Activated CD4-positive, alpha-beta T cell treated with anti-CD3 and anti-CD28 coated beads for 36 hours (primary cell): ENCODE measurements around the gene PHLDA2. TPM values are rescaled to one million over a fixed set of nuclear protein-coding genes. Genes with fewer than 3 reads are reported as not detected.
"Not testable (repeated sequence)": the region's sequence is repeated elsewhere in the genome, so short reads cannot be mapped to it uniquely, and the experiment has no call there.

Experiments
- ATAC-seq: fragments of 200-7000 bp; cut with Tn5 transposase; one replicate; pipeline ENCODE4 v1.10.0; 2021; ENCODE audit warnings: mild to moderate bottlenecking, moderate library complexity
- CTCF ChIA-PET: fragments of 350-600 bp; sonication (Branson Sonifier 250); formaldehyde crosslinking; loops from one replicate; lab custom pipeline; 2021; ENCODE audit warnings: antibody characterized with exemption; lab: Charles Lee
- POLR2A ChIA-PET: fragments of 350-600 bp; sonication (Branson Sonifier 250); formaldehyde crosslinking; loops from one replicate; lab custom pipeline; 2021; ENCODE audit warnings: antibody characterized with exemption, inconsistent platforms; lab: Charles Lee
- DNase-seq: peaks from one replicate; pipeline ENCODE4 v3.0.0-alpha.2; 2020
- H3K27ac Mint-ChIP-seq: one replicate; pipeline ENCODE4 v1.8.0; 2021; ENCODE audit warnings: mixed read lengths
- H3K27me3 Mint-ChIP-seq: one replicate; pipeline ENCODE4 v1.8.0; 2021; ENCODE audit warnings: mixed read lengths
- H3K36me3 Mint-ChIP-seq: one replicate; pipeline ENCODE4 v1.8.0; 2021; ENCODE audit warnings: low read depth, mixed read lengths
- H3K4me1 Mint-ChIP-seq: one replicate; pipeline ENCODE4 v1.8.0; 2021; ENCODE audit warnings: mixed read lengths
- H3K4me3 Mint-ChIP-seq: one replicate; pipeline ENCODE4 v1.8.0; 2021; ENCODE audit warnings: mild to moderate bottlenecking, moderate library complexity, mixed read lengths
- H3K9me3 Mint-ChIP-seq: one replicate; pipeline ENCODE4 v1.8.0; 2021; ENCODE audit warnings: low read depth, mixed read lengths
- intact Hi-C, 2 experiments: fragments of 100-400 bp; cut with DNase I in 1 of 2; cut with micrococcal nuclease in 1 of 2; formaldehyde crosslinking; loops; one replicate each; pipeline versions ENCODE4 v1.14.2 to v1.15.1; 2022 to 2024; cut with DNase I, micrococcal nuclease
- total RNA-seq, 2 experiments: library from RNA; stranded (reverse); gene quantifications; one replicate each; pipeline ENCODE4 v1.2.3, GENCODE V29; 2021

The PHLDA2 gene
- total RNA-seq, 2 experiments from 2014 or later = 3.1 to 3.7 TPM

DNA sequence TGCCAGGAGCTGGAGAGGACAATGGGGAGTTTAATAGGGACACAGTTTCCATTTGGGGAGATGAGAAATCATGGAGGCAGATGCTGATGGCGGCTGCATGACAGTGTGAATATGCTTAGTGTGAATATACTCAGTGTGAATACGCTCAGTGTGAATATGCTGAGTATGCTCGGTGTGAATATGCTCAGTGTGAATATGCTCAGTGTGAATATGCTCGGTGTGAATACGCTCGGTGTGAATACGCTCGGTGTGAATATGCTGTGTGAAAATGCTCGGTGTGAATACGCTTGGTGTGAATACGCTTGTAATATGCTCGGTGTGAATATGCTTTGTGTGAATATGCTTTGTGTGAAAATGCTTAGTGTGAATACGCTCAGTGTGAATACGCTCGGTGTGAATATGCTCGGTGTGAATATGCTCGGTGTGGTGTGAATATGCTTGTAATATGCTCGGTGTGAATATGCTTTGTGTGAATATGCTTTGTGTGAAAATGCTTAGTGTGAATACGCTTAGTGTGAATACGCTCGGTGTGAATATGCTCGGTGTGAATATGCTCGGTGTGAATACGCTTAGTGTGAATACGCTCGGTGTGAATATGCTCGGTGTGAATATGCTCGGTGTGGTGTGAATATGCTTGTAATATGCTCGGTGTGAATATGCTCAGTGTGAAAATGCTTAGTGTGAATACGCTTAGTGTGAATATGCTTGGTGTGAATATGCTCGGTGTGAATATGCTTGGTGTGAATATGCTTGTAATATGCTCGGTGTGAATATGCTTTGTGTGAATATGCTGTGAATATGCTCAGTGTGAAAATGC is 8.6 kb upstream of the PHLDA2 start:
- ATAC-seq, H3K27ac Mint-ChIP-seq, DNase-seq, POLR2A ChIA-PET, H3K27me3 Mint-ChIP-seq, intact Hi-C loops: not testable (repeated sequence)
- H3K4me3 Mint-ChIP-seq = peak overlapping the region; percentile 25
- H3K9me3 Mint-ChIP-seq = peaks cover 22% of the 10 kb centered on the region
- peaks cover 24% of the 10 kb centered on the region for H3K36me3 Mint-ChIP-seq
- H3K4me1 Mint-ChIP-seq = peaks cover 16% of the 10 kb centered on the region
- CTCF ChIA-PET = interaction anchor here (0.6 kb wide), 1 partner anchor 45 kb away, joined by 4 read pairs; no protein-coding TSS in a partner anchor

DNA sequence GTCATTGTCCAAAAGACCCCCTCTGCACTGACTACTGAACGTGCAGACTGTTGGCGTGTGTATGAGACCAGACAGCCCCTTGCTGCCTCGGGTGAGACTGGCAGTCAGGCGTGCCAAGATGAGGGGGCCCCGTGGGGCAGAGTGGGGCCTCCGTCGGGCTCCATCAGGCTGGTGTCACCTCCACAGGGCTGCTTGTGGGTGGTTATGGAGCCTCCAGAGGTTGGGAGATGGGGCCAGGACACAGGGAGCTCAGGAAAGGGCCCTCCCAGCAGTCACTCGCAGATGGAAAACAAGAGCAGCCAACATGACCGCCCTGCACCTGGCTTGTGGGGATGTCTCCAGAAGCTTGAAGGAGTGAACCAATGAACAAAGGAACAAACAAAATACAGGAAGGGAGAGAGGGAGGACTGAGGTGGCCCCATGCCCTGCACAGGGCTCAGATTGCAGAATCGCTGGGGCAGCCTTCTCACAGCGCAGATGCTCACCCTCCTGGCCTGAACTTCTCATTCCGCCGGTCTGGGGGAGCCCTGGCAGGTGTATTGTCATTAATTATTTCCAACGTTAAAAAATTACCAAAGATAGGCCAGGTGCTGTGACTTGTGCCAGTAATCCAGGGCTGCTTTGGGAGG is 5.5 kb upstream of the PHLDA2 start:
- H3K27ac Mint-ChIP-seq = no peak overlapping the region
- peaks cover 4% of the 10 kb centered on the region for H3K27me3 Mint-ChIP-seq
- POLR2A ChIA-PET = interaction anchor here (2.8 kb wide), 1 partner anchor 11 kb away, joined by 10 read pairs; no protein-coding TSS in a partner anchor
- H3K9me3 Mint-ChIP-seq = peaks cover 20% of the 10 kb centered on the region
- ATAC-seq (no peak), DNase-seq (peak; percentile 4)
- peaks cover 23% of the 10 kb centered on the region for H3K36me3 Mint-ChIP-seq
- H3K4me1 Mint-ChIP-seq = peaks cover 17% of the 10 kb centered on the region
- H3K4me3 Mint-ChIP-seq = no peak overlapping the region
- CTCF ChIA-PET = interaction anchor here (2.3 kb wide), 1 partner anchor 42 kb away, joined by 9 read pairs; no protein-coding TSS in a partner anchor
- intact Hi-C loops = loop anchor here in 1 of 2 experiments (5.0 kb wide), 1 partner anchor 42 kb away; no protein-coding TSS in a partner anchor

DNA sequence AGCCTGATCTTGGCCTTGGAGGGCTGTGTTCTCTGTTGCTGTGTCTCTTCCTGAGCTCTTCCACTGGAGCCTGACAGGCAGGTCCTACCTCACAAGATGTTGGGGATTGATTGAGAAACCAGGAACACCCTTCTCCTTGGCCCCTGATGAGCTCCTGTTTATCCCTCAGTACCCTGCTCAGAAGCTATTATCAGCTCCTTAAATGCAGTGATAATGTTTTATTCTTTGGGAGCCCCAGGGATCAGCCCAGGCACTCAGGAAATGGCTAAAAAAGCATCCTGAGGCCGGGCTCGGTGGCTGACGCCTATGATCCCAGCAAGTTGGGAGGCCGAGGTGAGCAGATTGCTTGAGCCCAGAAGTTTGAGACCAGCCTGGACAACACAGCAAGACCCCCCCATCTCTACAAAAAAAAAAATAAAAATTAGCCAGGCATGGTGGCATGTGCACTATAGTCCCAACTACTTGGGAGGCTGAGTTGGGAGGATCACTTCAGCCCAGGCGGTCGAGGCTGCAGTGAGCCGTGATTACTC is 4.9 kb upstream of the PHLDA2 start:
- intact Hi-C loops = loop anchor here in 1 of 2 experiments (5.0 kb wide), 1 partner anchor 42 kb away; no protein-coding TSS in a partner anchor
- peaks cover 18% of the 10 kb centered on the region for H3K9me3 Mint-ChIP-seq
- ChIA-PET POLR2A (interaction anchor here (0.6 to 2.8 kb wide), 4 partner anchors 11 to 56 kb away, joined by 3 to 10 read pairs (median 3); no protein-coding TSS in a partner anchor), CTCF (interaction anchor here (0.8 to 2.3 kb wide), 2 partner anchors 42 to 46 kb away, joined by 3 to 9 read pairs; no protein-coding TSS in a partner anchor)
- H3K4me3 Mint-ChIP-seq = no peak overlapping the region
- peaks cover 5% of the 10 kb centered on the region for H3K27me3 Mint-ChIP-seq
- H3K4me1 Mint-ChIP-seq = peaks cover 17% of the 10 kb centered on the region
- ATAC-seq (no peak), DNase-seq (no peak)
- peaks cover 20% of the 10 kb centered on the region for H3K36me3 Mint-ChIP-seq
- H3K27ac Mint-ChIP-seq = no peak overlapping the region

DNA sequence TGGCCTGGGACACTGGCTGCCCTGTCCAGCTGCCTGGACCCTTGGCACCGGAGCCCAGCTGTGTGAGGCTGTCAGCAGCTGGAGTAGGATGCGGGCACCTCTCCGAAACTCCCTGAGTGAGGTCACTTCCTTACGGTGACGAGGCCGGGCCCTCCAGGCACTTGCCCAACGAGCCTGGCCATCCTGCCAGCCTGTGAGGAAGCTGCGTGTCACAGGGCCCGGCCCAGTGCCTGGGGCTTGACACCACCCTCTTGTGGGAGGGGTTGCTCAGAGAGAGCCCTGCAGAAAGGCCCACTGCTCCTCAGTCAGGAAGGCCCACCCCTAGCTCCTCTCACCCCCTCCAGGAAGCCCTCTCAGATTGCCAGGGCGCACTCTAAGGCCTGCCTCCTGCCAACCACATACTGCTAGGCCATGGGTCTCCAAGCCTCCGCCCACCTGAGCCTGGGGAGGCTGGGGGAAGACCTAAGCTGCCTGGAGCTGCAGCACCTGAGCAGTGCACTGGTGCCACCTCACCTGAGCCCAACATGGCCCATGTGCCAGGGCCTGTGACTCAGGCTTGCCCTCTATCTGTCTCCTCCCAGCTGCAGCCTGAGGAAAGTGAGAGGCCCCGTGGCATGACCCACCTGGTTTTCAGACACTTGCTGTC is 4.3 kb upstream of the PHLDA2 start:
- intact Hi-C loops = loop anchor here (2.0 to 5.0 kb wide), 2 partner anchors 41 to 55 kb away; no protein-coding TSS in a partner anchor
- H3K27ac Mint-ChIP-seq = peak overlapping the region; percentile 31
- H3K36me3 Mint-ChIP-seq = peaks cover 15% of the 10 kb centered on the region
- peak; percentile 71 for ATAC-seq
- H3K4me3 Mint-ChIP-seq = no peak overlapping the region
- ChIA-PET POLR2A (interaction anchor here (0.6 to 2.8 kb wide), 4 partner anchors 12 to 57 kb away, joined by 3 to 10 read pairs (median 3); no protein-coding TSS in a partner anchor), CTCF (interaction anchor here (0.7 to 2.3 kb wide), 3 partner anchors 41 to 401 kb away, joined by 3 to 9 read pairs (median 3); no protein-coding TSS in a partner anchor)
- peak; percentile 79 for DNase-seq
- H3K9me3 Mint-ChIP-seq = peaks cover 12% of the 10 kb centered on the region
- H3K4me1 Mint-ChIP-seq = peaks cover 18% of the 10 kb centered on the region
- peaks cover 7% of the 10 kb centered on the region for H3K27me3 Mint-ChIP-seq

DNA sequence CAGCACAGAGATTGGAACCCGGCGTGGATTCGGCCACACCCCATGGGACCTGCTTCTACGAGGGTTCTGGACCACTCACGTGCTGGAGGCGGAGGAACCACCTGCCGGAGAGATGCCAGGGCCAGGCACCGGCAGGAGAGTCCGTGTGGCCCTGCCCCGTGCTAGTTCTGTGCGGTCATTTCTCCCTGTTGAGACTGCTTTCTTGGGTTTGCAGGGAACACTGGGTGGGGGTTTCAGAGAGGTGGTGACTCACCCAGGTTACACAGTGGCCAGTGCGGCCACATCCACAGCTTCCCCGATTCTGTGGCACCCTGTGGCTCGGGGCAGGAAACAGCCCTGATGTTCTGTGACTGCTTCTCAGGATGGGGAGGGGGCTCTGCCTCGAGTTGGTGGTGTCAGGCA is 3.6 kb upstream of the PHLDA2 start:
- Mint-ChIP-seq H3K9me3 (peaks cover 5% of the 10 kb centered on the region), H3K27me3 (peaks cover 12% of the 10 kb centered on the region), H3K36me3 (peaks cover 9% of the 10 kb centered on the region), H3K4me3 (no peak overlapping the region), H3K27ac (peak overlapping the region; percentile 31), H3K4me1 (peaks cover 24% of the 10 kb centered on the region)
- ATAC-seq (no peak), DNase-seq (peak; percentile 29)
- ChIA-PET POLR2A (interaction anchor here (1.1 to 2.8 kb wide), 2 partner anchors 13 to 58 kb away, joined by 3 to 10 read pairs; no protein-coding TSS in a partner anchor), CTCF (interaction anchor here (0.7 to 2.3 kb wide), 2 partner anchors 40 to 400 kb away, joined by 3 to 9 read pairs; no protein-coding TSS in a partner anchor)
- intact Hi-C loops = loop anchor here (2.0 to 5.0 kb wide), 2 partner anchors 41 to 56 kb away; no protein-coding TSS in a partner anchor

DNA sequence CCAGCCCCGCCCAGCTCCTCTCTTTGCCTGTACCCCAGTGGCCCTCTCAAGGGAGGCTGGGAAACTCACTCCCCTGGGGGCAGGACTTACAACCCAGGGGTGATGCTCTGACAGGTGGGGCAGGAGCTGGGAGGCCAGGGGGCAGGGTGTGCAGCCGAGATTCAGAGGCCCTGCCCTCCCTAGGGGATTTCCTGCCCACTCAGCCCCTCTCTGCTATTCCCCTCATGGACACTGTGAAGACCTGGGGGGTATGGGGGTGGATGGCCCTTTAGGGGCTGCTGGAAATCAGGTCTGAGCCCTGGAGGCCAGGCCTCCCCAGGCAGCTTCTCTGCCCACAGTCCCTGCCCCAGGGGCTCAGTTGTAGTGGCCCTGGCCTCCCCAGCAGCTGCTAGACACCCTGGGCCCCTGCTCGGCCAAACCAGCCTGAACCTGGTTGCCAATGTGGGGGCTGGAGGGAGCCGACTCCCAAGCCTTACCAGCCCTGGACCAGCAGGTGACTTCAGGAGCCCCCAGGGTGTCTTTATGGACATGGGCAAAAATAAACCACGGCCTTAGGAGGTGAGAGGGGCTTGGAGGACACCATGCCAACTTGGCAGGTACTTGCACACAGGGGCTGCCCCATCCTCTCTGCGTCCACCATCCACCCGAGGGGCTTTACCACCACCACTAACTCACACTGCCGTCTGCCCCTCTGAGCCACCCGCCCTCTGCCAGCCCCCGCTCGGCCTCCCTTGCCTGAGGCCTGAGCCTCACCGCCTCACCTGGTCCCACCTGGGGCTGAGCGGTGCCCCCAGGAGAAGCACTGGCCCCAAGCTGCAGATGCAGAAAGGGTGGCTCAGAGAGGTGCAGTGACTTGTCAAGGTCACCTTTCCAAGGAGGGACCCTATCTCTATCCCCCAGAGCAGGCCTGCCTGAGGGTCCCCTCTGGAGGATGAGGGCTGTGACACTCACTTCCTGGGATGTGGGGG is 2.8 kb upstream of the PHLDA2 start:
- CTCF ChIA-PET = interaction anchor here (2.3 kb wide), 1 partner anchor 40 kb away, joined by 9 read pairs; no protein-coding TSS in a partner anchor
- no peaks in the 10 kb centered on the region for H3K9me3 Mint-ChIP-seq
- peaks cover 2% of the 10 kb centered on the region for H3K36me3 Mint-ChIP-seq
- ATAC-seq (no peak), DNase-seq (no peak)
- intact Hi-C loops = loop anchor here (2.0 to 5.0 kb wide), 3 partner anchors 39 to 57 kb away; no protein-coding TSS in a partner anchor
- POLR2A ChIA-PET = interaction anchor here (2.8 kb wide), 1 partner anchor 13 kb away, joined by 10 read pairs; no protein-coding TSS in a partner anchor
- no peak overlapping the region for H3K4me3 Mint-ChIP-seq
- H3K27ac Mint-ChIP-seq = peak overlapping the region; percentile 60
- peaks cover 27% of the 10 kb centered on the region for H3K4me1 Mint-ChIP-seq
- peaks cover 17% of the 10 kb centered on the region for H3K27me3 Mint-ChIP-seq

GRCh38 chr11:2931420-2931746 is 2.2 kb upstream of the PHLDA2 start:
- POLR2A ChIA-PET = interaction anchor here (1.7 kb wide), 1 partner anchor 10 kb away, joined by 4 read pairs; no protein-coding TSS in a partner anchor
- peaks cover 18% of the 10 kb centered on the region for H3K27me3 Mint-ChIP-seq
- ATAC-seq (no peak), DNase-seq (no peak)
- intact Hi-C loops = loop anchor here (2.0 to 5.0 kb wide), 2 partner anchors 39 kb away; no protein-coding TSS in a partner anchor
- H3K4me1 Mint-ChIP-seq = peaks cover 27% of the 10 kb centered on the region
- H3K9me3 Mint-ChIP-seq = no peaks in the 10 kb centered on the region
- H3K4me3 Mint-ChIP-seq = no peak overlapping the region
- H3K36me3 Mint-ChIP-seq = no peaks in the 10 kb centered on the region
- H3K27ac Mint-ChIP-seq = peak overlapping the region; percentile 60
- CTCF ChIA-PET = no interaction called here

DNA sequence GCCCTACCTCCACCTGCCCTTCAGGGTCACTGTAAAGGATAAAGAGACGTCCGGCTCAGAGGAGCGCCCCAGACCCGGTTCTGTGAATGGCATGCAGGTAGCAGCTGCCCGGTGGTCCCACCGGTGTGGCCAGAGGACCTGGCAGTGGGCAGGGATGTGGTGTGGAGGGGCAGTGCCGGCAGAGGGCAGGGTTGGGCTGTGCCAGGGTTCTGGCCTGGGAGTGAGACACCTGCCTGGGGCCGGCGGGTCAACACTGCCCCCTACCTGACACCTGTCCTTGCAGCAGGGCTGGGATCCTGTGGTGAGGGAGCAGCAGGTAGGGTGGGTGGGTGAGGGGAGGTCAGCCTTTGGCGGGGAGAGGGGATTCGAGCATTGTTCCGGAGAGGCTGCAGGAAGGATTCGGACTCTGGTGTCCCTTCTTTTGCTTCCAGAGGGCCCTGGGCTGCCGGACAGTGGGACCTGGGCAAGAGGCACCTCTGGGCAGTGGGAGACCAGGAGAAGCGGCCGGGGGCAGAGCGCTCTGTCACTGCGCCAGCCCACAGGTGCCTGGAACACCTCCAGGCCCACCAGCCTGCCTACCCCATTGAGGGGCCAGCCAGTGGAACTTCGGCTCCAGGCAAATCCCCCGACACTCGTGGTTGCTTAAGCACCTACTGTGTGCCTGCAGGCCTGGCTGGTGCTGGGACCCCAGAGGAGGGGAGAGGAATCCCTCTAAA is 1.6 kb upstream of the PHLDA2 start:
- peak; percentile 80 for DNase-seq
- peaks cover 27% of the 10 kb centered on the region for H3K4me1 Mint-ChIP-seq
- ATAC-seq = peak; percentile 28
- CTCF ChIA-PET = interaction anchor here (0.7 to 1.8 kb wide), 6 partner anchors 10 to 82 kb away, joined by 3 to 6 read pairs (median 4); a partner anchor contains a TSS
- intact Hi-C loops = loop anchor here (1.0 to 5.0 kb wide), 5 partner anchors 38 to 399 kb away; partner anchors contain the start of gene CARS1 (in 1 of the 2)
- peak overlapping the region; percentile 61 for H3K4me3 Mint-ChIP-seq
- no peaks in the 10 kb centered on the region for H3K36me3 Mint-ChIP-seq
- H3K9me3 Mint-ChIP-seq = no peaks in the 10 kb centered on the region
- H3K27ac Mint-ChIP-seq = peak overlapping the region; percentile 47
- peaks cover 19% of the 10 kb centered on the region for H3K27me3 Mint-ChIP-seq
- POLR2A ChIA-PET = interaction anchor here (1.7 kb wide), 1 partner anchor 10 kb away, joined by 4 read pairs; no protein-coding TSS in a partner anchor
